Measurements from ENCODE around the gene CEP95. TPM values are rescaled to one million over a fixed set of nuclear protein-coding genes. Genes with fewer than 3 reads are reported as not detected.

Gene CEP95
- total RNA-seq, 1 experiment from 2014 or later: 77.0 TPM

- POLR2A ChIA-PET: interaction anchor here (2.9 kb wide), 1 partner anchor 10 kb away, joined by 16 read pairs; the partner anchor contains the start of genes CEP95 and DDX5
- intact Hi-C loops (cut with micrococcal nuclease): loop anchor here (5.0 kb wide), 1 partner anchor 37 kb away; no protein-coding TSS in a partner anchor
- Histone ChIP-seq H4K20me1 (ENCODE audit: insufficient read depth) (0 out of 2 replicates have a peak, but pooled peaks cover 7% of the 10 kb centered on the region), H3K27ac (ENCODE audit: low read depth, low read length) (no peak overlapping the region), H3K79me2 (ENCODE audit: insufficient read depth, low read length) (peaks cover 89% of the 10 kb centered on the region), H3K4me1 (ENCODE audit: control insufficient read depth in 1 of 2, insufficient read depth in 2 of 2, low read length in 2 of 2) (no peaks in the 10 kb centered on the region), H3K9ac (ENCODE audit: low read length) (no peak overlapping the region), H3K36me3 (ENCODE audit: control insufficient read depth in 1 of 2, insufficient read depth in 2 of 2, low read length in 2 of 2) (peaks cover 73 to 79% of the 10 kb centered on the region in 2 experiments), H3K4me3 (replicated peaks in 1 of 2; ENCODE audit: low read depth in 1 of 2, low read length in 2 of 2) (no peak overlapping the region), H3K27me3 (ENCODE audit: insufficient read depth, low read length) (no peaks in the 10 kb centered on the region), H2AFZ (ENCODE audit: low read depth, low read length, poor library complexity, severe bottlenecking) (no peak overlapping the region), H3K9me3 (ENCODE audit: control insufficient read depth in 1 of 2, insufficient read depth in 1 of 2, low read depth in 1 of 2, low read length in 2 of 2) (no peaks in the 10 kb centered on the region), H3K4me2 (ENCODE audit: low read length) (no peak overlapping the region), H3K9me2 (ENCODE audit: insufficient read depth) (no peaks in the 10 kb centered on the region)
- DNase-seq (ENCODE audit: low read depth, low spot score) (no peak), ATAC-seq (no peak)
- TF ChIP-seq SRF (IDR thresholded peaks at IDR 0.05; ENCODE audit: low read depth) (no peak), TCF7L2 (IDR thresholded peaks at IDR 0.05; ENCODE audit: borderline replicate concordance, extremely low read depth, insufficient read depth, insufficient read length) (no peak), ZBTB33 (IDR thresholded peaks at IDR 0.05; ENCODE audit: extremely low read depth, insufficient replicate concordance, low read length) (no peak), SIN3A (IDR thresholded peaks at IDR 0.05; ENCODE audit: low read depth) (no peak), REST (IDR thresholded peaks at IDR 0.05; ENCODE audit: low read depth) (no peak)
- CTCF ChIA-PET: no interaction called here
- RAD21 ChIA-PET (ENCODE audit: low non-redundant PET in 1 of 2, low total read pairs in 2 of 2, uncharacterized antibody in 2 of 2, unreplicated experiment in 2 of 2): no interaction called here
- BruUV-seq (replicated peaks): no TSS peak
Measured at GRCh38 chr17:64515419-64515818, 8.6 kb downstream of the CEP95 start.

Measured in HCT116 (cell line).